ENCODE results near the gene CCDC141.

- TF ChIP-seq, protein P1, sequence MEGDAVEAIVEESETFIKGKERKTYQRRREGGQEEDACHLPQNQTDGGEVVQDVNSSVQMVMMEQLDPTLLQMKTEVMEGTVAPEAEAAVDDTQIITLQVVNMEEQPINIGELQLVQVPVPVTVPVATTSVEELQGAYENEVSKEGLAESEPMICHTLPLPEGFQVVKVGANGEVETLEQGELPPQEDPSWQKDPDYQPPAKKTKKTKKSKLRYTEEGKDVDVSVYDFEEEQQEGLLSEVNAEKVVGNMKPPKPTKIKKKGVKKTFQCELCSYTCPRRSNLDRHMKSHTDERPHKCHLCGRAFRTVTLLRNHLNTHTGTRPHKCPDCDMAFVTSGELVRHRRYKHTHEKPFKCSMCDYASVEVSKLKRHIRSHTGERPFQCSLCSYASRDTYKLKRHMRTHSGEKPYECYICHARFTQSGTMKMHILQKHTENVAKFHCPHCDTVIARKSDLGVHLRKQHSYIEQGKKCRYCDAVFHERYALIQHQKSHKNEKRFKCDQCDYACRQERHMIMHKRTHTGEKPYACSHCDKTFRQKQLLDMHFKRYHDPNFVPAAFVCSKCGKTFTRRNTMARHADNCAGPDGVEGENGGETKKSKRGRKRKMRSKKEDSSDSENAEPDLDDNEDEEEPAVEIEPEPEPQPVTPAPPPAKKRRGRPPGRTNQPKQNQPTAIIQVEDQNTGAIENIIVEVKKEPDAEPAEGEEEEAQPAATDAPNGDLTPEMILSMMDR (IDR thresholded peaks at IDR 0.05), result no peak
- TF ChIP-seq POLR2A (IDR thresholded peaks at IDR 0.05), result no peak
Measured at GRCh38 chr2:178962152-178962551, 87.8 kb downstream of the CCDC141 start.
